Loucy (cell line): ENCODE results near the gene RAMACL.

Source experiments
- EZH2phosphoT487 ChIP-seq: fragments of 200-600 bp; IDR thresholded peaks from 2 replicates; pipeline ENCODE4 v1.6.1; 2018; ENCODE audit warnings: antibody characterized with exemption, mild to moderate bottlenecking, moderate library complexity, borderline replicate concordance
- TF ChIP-seq, protein P1 (sequence below): fragments of 200-600 bp; sonication (generic); conservative IDR thresholded peaks from 2 replicates; pipeline ENCODE4 v1.5.1; 2014; ENCODE audit warnings: mild to moderate bottlenecking, antibody characterized with exemption, low read length

DNA sequence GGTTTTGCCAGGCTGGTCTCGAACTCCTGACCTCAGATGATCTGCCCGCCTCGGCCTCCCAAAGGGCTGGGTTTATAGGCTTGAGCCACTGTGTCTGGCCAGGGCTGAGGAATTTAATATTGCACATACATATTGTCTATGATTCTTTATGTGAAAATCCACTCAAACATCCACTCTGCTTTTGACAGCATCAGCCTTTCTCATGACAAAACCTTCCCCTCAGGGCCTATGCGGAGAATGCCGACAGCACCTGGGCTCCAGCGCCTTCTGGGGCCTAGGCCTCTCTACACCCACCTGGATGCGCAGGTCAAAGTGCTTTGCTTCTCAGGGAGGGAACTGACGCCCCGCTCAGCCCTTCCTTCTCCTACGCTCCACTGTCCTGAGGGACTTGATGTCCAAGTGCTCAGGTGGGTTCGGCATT is 5.4 kb downstream of the RAMACL start:
- TF ChIP-seq, protein P1, sequence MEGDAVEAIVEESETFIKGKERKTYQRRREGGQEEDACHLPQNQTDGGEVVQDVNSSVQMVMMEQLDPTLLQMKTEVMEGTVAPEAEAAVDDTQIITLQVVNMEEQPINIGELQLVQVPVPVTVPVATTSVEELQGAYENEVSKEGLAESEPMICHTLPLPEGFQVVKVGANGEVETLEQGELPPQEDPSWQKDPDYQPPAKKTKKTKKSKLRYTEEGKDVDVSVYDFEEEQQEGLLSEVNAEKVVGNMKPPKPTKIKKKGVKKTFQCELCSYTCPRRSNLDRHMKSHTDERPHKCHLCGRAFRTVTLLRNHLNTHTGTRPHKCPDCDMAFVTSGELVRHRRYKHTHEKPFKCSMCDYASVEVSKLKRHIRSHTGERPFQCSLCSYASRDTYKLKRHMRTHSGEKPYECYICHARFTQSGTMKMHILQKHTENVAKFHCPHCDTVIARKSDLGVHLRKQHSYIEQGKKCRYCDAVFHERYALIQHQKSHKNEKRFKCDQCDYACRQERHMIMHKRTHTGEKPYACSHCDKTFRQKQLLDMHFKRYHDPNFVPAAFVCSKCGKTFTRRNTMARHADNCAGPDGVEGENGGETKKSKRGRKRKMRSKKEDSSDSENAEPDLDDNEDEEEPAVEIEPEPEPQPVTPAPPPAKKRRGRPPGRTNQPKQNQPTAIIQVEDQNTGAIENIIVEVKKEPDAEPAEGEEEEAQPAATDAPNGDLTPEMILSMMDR, result no peak
- no peak for TF ChIP-seq EZH2phosphoT487
